CD4-positive, alpha-beta memory T cell (primary cell): ENCODE measurements around the gene ZBTB16. TPM values are rescaled to one million over a fixed set of nuclear protein-coding genes. Genes with fewer than 3 reads are reported as not detected.

Experiments
- CTCF ChIA-PET: fragments of 350-600 bp; sonication (Branson Sonifier 250); formaldehyde crosslinking; loops from one replicate; lab custom pipeline; 2021; ENCODE audit warnings: inconsistent platforms; ENCODE audit not compliant: partially characterized antibody; lab: Charles Lee
- POLR2A ChIA-PET: fragments of 350-600 bp; sonication (Branson Sonifier 250); formaldehyde crosslinking; loops from one replicate; lab custom pipeline; 2021; ENCODE audit not compliant: partially characterized antibody; lab: Charles Lee
- DNase-seq, 5 donors: peaks; one replicate each; pipeline versions ENCODE4 v3.0.0 to v3.0.0-alpha.2; 2020 to 2022; ENCODE audit warnings: mixed read lengths in 1 of 5
- H3K27ac ChIP-seq: one replicate; pipeline ENCODE4 v1.7.0; 2013; ENCODE audit warnings: low read depth, low read length
- H3K27me3 ChIP-seq: 2 replicates; pipeline ENCODE4 v1.7.0; 2013; ENCODE audit warnings: mild to moderate bottlenecking, low read length, moderate library complexity; ENCODE audit not compliant: insufficient read depth
- H3K36me3 ChIP-seq: 2 replicates; pipeline ENCODE4 v1.7.0; 2013; ENCODE audit warnings: mild to moderate bottlenecking, low read length, moderate library complexity; ENCODE audit not compliant: insufficient read depth
- H3K4me1 ChIP-seq: 2 replicates; pipeline ENCODE4 v1.7.0; 2013; ENCODE audit warnings: mild to moderate bottlenecking, low read length, moderate library complexity; ENCODE audit not compliant: insufficient read depth
- H3K4me3 ChIP-seq, 2 donors: one replicate each; pipeline ENCODE4 v1.7.0; 2013; ENCODE audit warnings: low read length in 2 of 2, mild to moderate bottlenecking in 1 of 2
- H3K9me3 ChIP-seq, 2 donors: one replicate each; pipeline ENCODE4 v1.7.0; 2013; ENCODE audit warnings: low read length in 2 of 2, control low read depth in 1 of 2; ENCODE audit not compliant: control insufficient read depth in 1 of 2
- H3K27ac Mint-ChIP-seq, 7 donors: one replicate each; pipeline ENCODE4 v1.8.0; 2020 to 2021; ENCODE audit warnings: mixed read lengths in 7 of 7, mild to moderate bottlenecking in 6 of 7, inconsistent platforms in 3 of 7, moderate library complexity in 3 of 7
- H3K27me3 Mint-ChIP-seq, 2 donors: one replicate each; pipeline ENCODE4 v1.8.0; 2020 to 2021; ENCODE audit warnings: mixed read lengths in 2 of 2
- H3K36me3 Mint-ChIP-seq, 2 donors: one replicate each; pipeline ENCODE4 v1.8.0; 2020 to 2021; ENCODE audit warnings: mixed read lengths in 2 of 2, inconsistent platforms in 1 of 2, mild to moderate bottlenecking in 1 of 2
- H3K4me1 Mint-ChIP-seq, 4 donors: one replicate each; pipeline ENCODE4 v1.8.0; 2020 to 2021; ENCODE audit warnings: mixed read lengths in 4 of 4, mild to moderate bottlenecking in 1 of 4
- H3K4me3 Mint-ChIP-seq, 8 donors: one replicate each; pipeline ENCODE4 v1.8.0; 2020 to 2021; ENCODE audit warnings: mixed read lengths in 8 of 8, mild to moderate bottlenecking in 7 of 8, moderate library complexity in 6 of 8, inconsistent platforms in 3 of 8
- H3K9me3 Mint-ChIP-seq, 8 donors: one replicate each; pipeline ENCODE4 v1.8.0; 2020 to 2021; ENCODE audit warnings: mixed read lengths in 8 of 8, mild to moderate bottlenecking in 5 of 8, inconsistent platforms in 3 of 8, moderate library complexity in 1 of 8
- intact Hi-C: fragments of 100-400 bp; cut with micrococcal nuclease; formaldehyde crosslinking; loops from one replicate; pipeline ENCODE4 v1.15.1; 2023
- polyA plus RNA-seq, 2 donors: library from polyadenylated mRNA; unstranded; fragments of 300-500 nt; fragmentation: Illumina TruSeq; gene quantifications; one replicate each; pipeline ENCODE4 v1.2.3, GENCODE V29; 2021
- total RNA-seq, 2 experiments: library from RNA; stranded (reverse); gene quantifications; one replicate each; pipeline ENCODE4 v1.2.3, GENCODE V29; 2021

Gene ZBTB16
- total and polyA plus RNA-seq, 4 experiments from 2014 or later: 5.6 to 28.4 (median 8.6) TPM

GRCh38 chr11:114083391-114084252, 24.1 kb downstream of the ZBTB16 start:
- CTCF ChIA-PET: interaction anchor here (1.2 to 1.9 kb wide), 3 partner anchors 23 to 113 kb away, joined by 3 to 4 read pairs (median 3); no protein-coding TSS in a partner anchor
- Histone ChIP-seq H3K9me3 (no peaks in the 10 kb centered on the region), H3K36me3 (no peaks in the 10 kb centered on the region), H3K4me1 (peaks cover 45% of the 10 kb centered on the region), H3K27me3 (no peaks in the 10 kb centered on the region), H3K27ac (no peak overlapping the region), H3K4me3 (no peak overlapping the region)
- H3K9me3 Mint-ChIP-seq: no peaks in the 10 kb centered on the region
- H3K27me3 Mint-ChIP-seq: no peaks in the 10 kb centered on the region
- H3K4me3 Mint-ChIP-seq: peak overlapping the region in 4 of 8 donors; percentile 39 to 58 (median 50)
- no peaks in the 10 kb centered on the region for H3K36me3 Mint-ChIP-seq
- peaks cover 36 to 66% (median 52%) of the 10 kb centered on the region in 4 donors for H3K4me1 Mint-ChIP-seq
- intact Hi-C loops: no loop called here
- DNase-seq: no peak
- POLR2A ChIA-PET: interaction anchor here (1.1 to 2.5 kb wide), 4 partner anchors 16 to 85 kb away, joined by 3 to 8 read pairs (median 3); no protein-coding TSS in a partner anchor
- peak overlapping the region in 6 of 7 donors; percentile 49 to 77 (median 72) for H3K27ac Mint-ChIP-seq

DNA sequence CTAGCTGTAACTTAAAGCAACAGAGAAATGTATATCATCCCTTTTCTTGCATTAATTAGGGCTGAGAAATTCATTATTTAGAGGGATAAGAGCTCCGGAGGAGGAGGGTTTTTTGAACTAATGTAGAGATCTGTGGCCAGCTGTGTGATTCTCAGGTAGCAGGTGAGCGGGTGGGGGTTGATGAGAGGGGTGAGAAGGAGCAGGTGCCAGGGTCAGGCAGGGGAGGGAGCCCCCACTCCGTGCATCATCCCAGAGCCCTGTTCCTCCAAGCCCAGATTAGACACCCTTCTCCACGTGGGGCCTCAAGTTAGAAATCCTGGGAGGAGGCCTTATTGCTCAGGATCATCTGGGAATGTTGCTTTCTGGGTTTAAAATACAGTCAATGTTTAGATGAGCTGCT, 24.9 kb downstream of the ZBTB16 start:
- H3K9me3 Mint-ChIP-seq: no peaks in the 10 kb centered on the region
- no peaks in the 10 kb centered on the region for H3K36me3 ChIP-seq
- no peaks in the 10 kb centered on the region for H3K36me3 Mint-ChIP-seq
- POLR2A ChIA-PET: interaction anchor here (1.0 to 2.5 kb wide), 2 partner anchors 18 to 75 kb away, joined by 3 to 8 read pairs; no protein-coding TSS in a partner anchor
- peaks cover 37% of the 10 kb centered on the region for H3K4me1 ChIP-seq
- peak overlapping the region in 1 of 7 donors; percentile 0 for H3K27ac Mint-ChIP-seq
- CTCF ChIA-PET: interaction anchor here (1.0 to 1.9 kb wide), 3 partner anchors 110 to 177 kb away, joined by 3 to 4 read pairs (median 3); no protein-coding TSS in a partner anchor
- H3K27ac ChIP-seq: no peak overlapping the region
- peaks cover 33 to 63% (median 51%) of the 10 kb centered on the region in 4 donors for H3K4me1 Mint-ChIP-seq
- no peaks in the 10 kb centered on the region for H3K27me3 Mint-ChIP-seq
- intact Hi-C loops: no loop called here
- no peak overlapping the region for H3K4me3 ChIP-seq
- H3K27me3 ChIP-seq: no peaks in the 10 kb centered on the region
- H3K9me3 ChIP-seq: no peaks in the 10 kb centered on the region
- DNase-seq: no peak
- peak overlapping the region in 1 of 8 donors; percentile 39 for H3K4me3 Mint-ChIP-seq

DNA sequence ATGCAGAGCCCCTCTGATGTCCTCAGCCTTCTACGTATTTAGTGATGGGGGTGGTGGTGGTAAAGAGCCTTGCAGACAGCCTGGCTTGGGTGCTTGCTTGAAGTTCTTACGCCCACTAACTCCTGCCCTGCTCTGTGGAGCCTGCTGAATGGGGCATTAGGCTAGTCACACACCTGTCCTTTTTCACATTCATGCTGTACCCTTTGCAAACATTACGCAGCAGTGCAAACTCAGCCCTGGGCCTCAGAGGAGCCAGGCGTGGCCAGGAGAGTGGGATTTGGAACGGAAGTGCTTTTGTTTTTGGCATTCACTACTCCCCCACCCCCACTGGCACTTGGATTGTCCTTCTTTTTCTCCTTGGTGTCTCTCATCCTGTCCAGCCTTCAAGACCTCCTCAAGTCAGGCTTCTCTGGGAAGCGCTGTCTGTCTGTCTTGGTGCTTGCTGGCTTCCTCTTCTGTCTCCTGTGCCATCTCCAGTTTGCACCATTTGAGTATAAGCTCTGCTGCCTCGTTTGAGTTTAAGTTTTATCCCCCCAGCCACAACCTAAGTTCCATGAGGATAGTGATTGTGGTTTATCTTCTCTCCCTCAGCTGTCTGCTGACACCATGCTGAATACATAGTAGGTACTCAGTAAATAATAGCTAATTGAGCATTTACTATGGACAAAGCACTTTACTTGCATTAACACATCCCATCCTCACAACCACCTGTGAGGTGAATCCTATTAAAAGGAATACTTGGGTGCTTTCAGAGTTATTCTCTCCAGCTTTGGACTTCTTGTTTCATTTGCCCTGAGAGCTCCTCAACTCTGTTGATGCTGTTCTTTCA, 26.7 kb downstream of the ZBTB16 start:
- H3K9me3 Mint-ChIP-seq: no peaks in the 10 kb centered on the region
- peaks cover 21 to 57% (median 44%) of the 10 kb centered on the region in 4 donors for H3K4me1 Mint-ChIP-seq
- Histone ChIP-seq H3K4me1 (peaks cover 20% of the 10 kb centered on the region), H3K27me3 (no peaks in the 10 kb centered on the region), H3K36me3 (no peaks in the 10 kb centered on the region), H3K9me3 (no peaks in the 10 kb centered on the region), H3K4me3 (no peak overlapping the region), H3K27ac (no peak overlapping the region)
- CTCF ChIA-PET: no interaction called here
- H3K27ac Mint-ChIP-seq: peak overlapping the region in 1 of 7 donors; percentile 68
- no peaks in the 10 kb centered on the region for H3K36me3 Mint-ChIP-seq
- DNase-seq: no peak
- POLR2A ChIA-PET: no interaction called here
- no peak overlapping the region for H3K4me3 Mint-ChIP-seq
- intact Hi-C loops: no loop called here
- no peaks in the 10 kb centered on the region for H3K27me3 Mint-ChIP-seq

- intact Hi-C loops: no loop called here
- Mint-ChIP-seq H3K4me1 (peaks cover 17 to 50% (median 39%) of the 10 kb centered on the region in 4 donors), H3K36me3 (no peaks in the 10 kb centered on the region), H3K9me3 (no peaks in the 10 kb centered on the region), H3K27me3 (no peaks in the 10 kb centered on the region), H3K27ac (peak overlapping the region in 5 of 7 donors; percentile 29 to 83 (median 65)), H3K4me3 (peak overlapping the region in 5 of 8 donors; percentile 3 to 71 (median 21))
- ChIA-PET POLR2A (no interaction called here), CTCF (no interaction called here)
- Histone ChIP-seq H3K27ac (no peak overlapping the region), H3K9me3 (no peaks in the 10 kb centered on the region), H3K36me3 (no peaks in the 10 kb centered on the region), H3K4me1 (peaks cover 18% of the 10 kb centered on the region), H3K4me3 (no peak overlapping the region), H3K27me3 (no peaks in the 10 kb centered on the region)
- no peak for DNase-seq
Measured at GRCh38 chr11:114087025-114087424, 27.5 kb downstream of the ZBTB16 start.

DNA sequence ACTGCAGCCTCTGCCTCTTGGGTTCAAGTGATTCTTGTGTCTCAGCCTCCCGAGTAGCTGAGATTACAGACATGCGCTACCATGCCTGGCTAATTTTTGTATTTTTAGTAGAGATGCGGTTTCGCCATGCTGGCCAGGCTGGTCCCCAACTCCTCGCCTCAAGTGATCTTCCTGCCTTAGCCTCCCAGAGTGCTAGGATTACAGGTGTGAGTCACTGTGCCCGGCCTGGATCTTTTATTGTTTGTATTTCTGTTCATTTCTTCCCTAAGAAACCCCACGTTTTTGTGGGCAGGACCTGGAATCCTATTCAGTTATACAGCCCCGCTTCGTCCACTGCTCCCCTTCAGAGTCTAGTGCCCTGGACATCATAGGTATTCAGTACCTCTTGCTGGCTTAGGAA, 28.7 kb downstream of the ZBTB16 start:
- no peak overlapping the region for H3K4me3 Mint-ChIP-seq
- H3K9me3 Mint-ChIP-seq: no peaks in the 10 kb centered on the region
- Histone ChIP-seq H3K9me3 (no peaks in the 10 kb centered on the region), H3K36me3 (no peaks in the 10 kb centered on the region), H3K4me1 (peaks cover 18% of the 10 kb centered on the region), H3K27ac (no peak overlapping the region), H3K4me3 (no peak overlapping the region), H3K27me3 (no peaks in the 10 kb centered on the region)
- ChIA-PET POLR2A (no interaction called here), CTCF (no interaction called here)
- no peaks in the 10 kb centered on the region for H3K36me3 Mint-ChIP-seq
- H3K4me1 Mint-ChIP-seq: peaks cover 17 to 49% (median 37%) of the 10 kb centered on the region in 4 donors
- DNase-seq: no peak
- no peaks in the 10 kb centered on the region for H3K27me3 Mint-ChIP-seq
- intact Hi-C loops: no loop called here
- peak overlapping the region in 1 of 7 donors; percentile 4 for H3K27ac Mint-ChIP-seq

GRCh38 chr11:114088836-114089235, 29.3 kb downstream of the ZBTB16 start:
- Mint-ChIP-seq H3K27me3 (no peaks in the 10 kb centered on the region), H3K27ac (peak overlapping the region in 1 of 7 donors; percentile 75), H3K36me3 (no peaks in the 10 kb centered on the region), H3K9me3 (no peaks in the 10 kb centered on the region), H3K4me1 (peaks cover 15 to 42% (median 33%) of the 10 kb centered on the region in 4 donors), H3K4me3 (no peak overlapping the region)
- H3K27ac ChIP-seq: no peak overlapping the region
- H3K36me3 ChIP-seq: no peaks in the 10 kb centered on the region
- intact Hi-C loops: no loop called here
- POLR2A ChIA-PET: no interaction called here
- no peak overlapping the region for H3K4me3 ChIP-seq
- DNase-seq: no peak
- no peaks in the 10 kb centered on the region for H3K9me3 ChIP-seq
- no peaks in the 10 kb centered on the region for H3K27me3 ChIP-seq
- CTCF ChIA-PET: no interaction called here
- H3K4me1 ChIP-seq: peaks cover 18% of the 10 kb centered on the region

GRCh38 chr11:114089748-114090147, 30.2 kb downstream of the ZBTB16 start:
- no peaks in the 10 kb centered on the region for H3K36me3 ChIP-seq
- CTCF ChIA-PET: no interaction called here
- no peaks in the 10 kb centered on the region for H3K27me3 ChIP-seq
- H3K4me3 Mint-ChIP-seq: no peak overlapping the region
- no peaks in the 10 kb centered on the region for H3K36me3 Mint-ChIP-seq
- H3K4me1 Mint-ChIP-seq: peaks cover 12 to 40% (median 32%) of the 10 kb centered on the region in 4 donors
- intact Hi-C loops: no loop called here
- H3K4me1 ChIP-seq: peaks cover 18% of the 10 kb centered on the region
- H3K9me3 Mint-ChIP-seq: no peaks in the 10 kb centered on the region
- H3K27ac Mint-ChIP-seq: no peak overlapping the region
- H3K4me3 ChIP-seq: no peak overlapping the region
- no peak for DNase-seq
- POLR2A ChIA-PET: no interaction called here
- H3K27me3 Mint-ChIP-seq: no peaks in the 10 kb centered on the region
- no peak overlapping the region for H3K27ac ChIP-seq
- no peaks in the 10 kb centered on the region for H3K9me3 ChIP-seq
